ENCODE results near the gene MRPL53. TPM values are rescaled to one million over a fixed set of nuclear protein-coding genes. Genes with fewer than 3 reads are reported as not detected.

The MRPL53 gene
- total RNA-seq, 1 experiment from 2014 or later: 52.1 TPM

- TF ChIP-seq MLX (CRISPR knock-in tag; IDR thresholded peaks at IDR 0.05): no peak
Observed at GRCh38 chr2:74497777-74498499, 25.5 kb upstream of the MRPL53 start (continued).

GRCh38 chr2:74496997-74497776 lies 24.7 kb upstream of the MRPL53 start:
- TF ChIP-seq E2F1 (CRISPR knock-in tag; IDR thresholded peaks at IDR 0.05): no peak
- no peak for TF ChIP-seq ZNF396 (CRISPR knock-in tag; IDR thresholded peaks at IDR 0.05; ENCODE audit: borderline replicate concordance)
- no peak for TF ChIP-seq PRDM15 (CRISPR knock-in tag; IDR thresholded peaks at IDR 0.05)
- no peak for TF ChIP-seq KAT7 (CRISPR knock-in tag; IDR thresholded peaks at IDR 0.05; ENCODE audit: borderline replicate concordance)
- no peak for TF ChIP-seq MAX (CRISPR knock-in tag; IDR thresholded peaks at IDR 0.05)
- TF ChIP-seq ATF1 (CRISPR knock-in tag; IDR thresholded peaks at IDR 0.05): no peak
- TF ChIP-seq NFE2L1 (CRISPR knock-in tag; IDR thresholded peaks at IDR 0.05): no peak
- TF ChIP-seq RELA (CRISPR knock-in tag; IDR thresholded peaks at IDR 0.05; ENCODE audit: borderline replicate concordance): no peak
- no peak for TF ChIP-seq SMAD3 (CRISPR knock-in tag; IDR thresholded peaks at IDR 0.05; ENCODE audit: borderline replicate concordance)
- no peak for TF ChIP-seq SOX15 (CRISPR knock-in tag; IDR thresholded peaks at IDR 0.05)
- TF ChIP-seq ATF3 (CRISPR knock-in tag; conservative IDR thresholded peaks at IDR 0.05): no peak
- no peak for TF ChIP-seq ELF4 (CRISPR knock-in tag; IDR thresholded peaks at IDR 0.05; ENCODE audit: low read depth)
- no peak for TF ChIP-seq CREB1 (CRISPR knock-in tag; IDR thresholded peaks at IDR 0.05)
- no peak for TF ChIP-seq GABPB1 (CRISPR knock-in tag; IDR thresholded peaks at IDR 0.05)
- no peak for TF ChIP-seq NR2C2 (CRISPR knock-in tag; IDR thresholded peaks at IDR 0.05)
- no peak for TF ChIP-seq ETV6 (CRISPR knock-in tag; IDR thresholded peaks at IDR 0.05)
- peaks cover 19% of the 10 kb centered on the region for H3K36me3 Mint-ChIP-seq
- peak overlapping the region; percentile 79 for H3K4me3 Mint-ChIP-seq
- H3K27ac Mint-ChIP-seq: no peak overlapping the region
- no peak for DNase-seq (ENCODE audit: low spot score)
- ChIA-PET POLR2A (interaction anchor here (1.0 kb wide), 1 partner anchor 19 kb away, joined by 3 read pairs; no protein-coding TSS in a partner anchor), CTCF (interaction anchor here (0.8 to 1.9 kb wide), 4 partner anchors 14 to 149 kb away, joined by 3 to 7 read pairs (median 3); partner anchors contain the start of genes CCDC142, TTC31 and WBP1)
- no peak for ATAC-seq
- peaks cover 81% of the 10 kb centered on the region for H3K27me3 Mint-ChIP-seq (ENCODE audit: low read depth)
- H3K4me1 Mint-ChIP-seq: peaks cover 37% of the 10 kb centered on the region
- H3K9me3 Mint-ChIP-seq: no peaks in the 10 kb centered on the region

All from WTC11 (cell line).